Neural cell (in vitro differentiated cells): ENCODE measurements around the gene DCUN1D2.

ENCODE experiments used
- EZH2 ChIP-seq: fragments of 200-600, 300-800 bp; shearing (Covaris generic), sonication (generic); IDR thresholded peaks from 2 replicates; pipeline ENCODE4 v1.6.1; 2014; ENCODE audit warnings: antibody characterized with exemption, low read length, borderline replicate concordance, mild to moderate bottlenecking; ENCODE audit not compliant: insufficient read depth, poor library complexity, severe bottlenecking
- POLR2AphosphoS5 ChIP-seq: IDR thresholded peaks from 2 replicates; pipeline ENCODE4 v1.6.1; 2012
- REST ChIP-seq: IDR thresholded peaks from 2 replicates; pipeline ENCODE4 v1.6.1; 2012; ENCODE audit warnings: borderline replicate concordance
- SMC3 ChIP-seq: fragments of 450-650 bp; conservative IDR thresholded peaks from 2 replicates; pipeline ENCODE4 v1.6.1; 2014; ENCODE audit warnings: antibody characterized with exemption, mild to moderate bottlenecking, moderate library complexity; ENCODE audit not compliant: poor library complexity
- TAF1 ChIP-seq: IDR thresholded peaks from 2 replicates; pipeline ENCODE4 v1.6.1; 2012; ENCODE audit warnings: low read depth
- TF ChIP-seq, protein P1 (sequence below): fragments of 450-650 bp; IDR thresholded peaks from 2 replicates; pipeline ENCODE4 v1.5.1; 2014; ENCODE audit warnings: antibody characterized with exemption, mild to moderate bottlenecking, moderate library complexity; ENCODE audit not compliant: poor library complexity, severe bottlenecking

DNA sequence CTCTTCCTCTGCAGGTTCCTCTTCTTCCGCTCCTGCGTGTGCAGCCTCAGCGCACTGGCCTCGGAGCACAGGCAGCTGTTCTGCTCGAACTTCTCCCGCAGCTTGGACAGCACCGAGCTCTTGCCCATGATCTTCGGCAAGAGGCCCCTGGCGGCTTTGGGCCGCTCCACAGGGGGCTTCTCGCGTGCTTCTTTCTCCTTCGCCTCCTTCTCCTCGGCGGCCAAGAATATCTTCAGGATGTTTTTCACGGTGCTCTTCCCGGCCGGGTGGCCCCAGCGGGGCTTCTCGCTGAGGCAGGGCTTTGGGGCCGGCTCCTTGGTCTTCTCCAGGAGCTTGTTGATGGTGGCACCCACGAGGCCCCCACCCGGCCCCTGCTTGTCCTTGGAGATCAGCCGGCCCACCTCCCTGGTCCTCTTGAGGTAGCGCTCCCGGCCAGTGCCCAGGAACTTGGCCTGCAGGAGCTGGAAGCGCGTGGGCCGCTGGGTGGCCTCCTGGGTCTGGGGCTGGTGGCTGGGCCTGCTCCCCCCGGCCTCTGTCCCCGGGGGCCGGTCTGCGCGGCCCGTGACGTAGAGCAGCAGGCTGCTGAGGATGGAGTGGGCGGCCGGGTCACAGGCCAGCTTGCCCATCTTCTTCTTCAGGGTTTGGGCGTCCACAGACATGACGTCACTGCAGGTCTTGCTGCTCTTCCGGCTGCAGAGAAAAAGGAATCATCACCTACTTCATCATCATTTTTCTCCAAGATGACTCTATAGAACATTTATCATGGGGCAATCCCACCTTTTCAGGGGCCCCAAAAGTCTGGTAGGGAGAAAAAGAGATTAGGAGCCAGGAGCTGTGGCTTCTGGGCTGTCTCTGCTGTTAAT, 82.7 kb downstream of the DCUN1D2 start:
- TF ChIP-seq, protein P1, sequence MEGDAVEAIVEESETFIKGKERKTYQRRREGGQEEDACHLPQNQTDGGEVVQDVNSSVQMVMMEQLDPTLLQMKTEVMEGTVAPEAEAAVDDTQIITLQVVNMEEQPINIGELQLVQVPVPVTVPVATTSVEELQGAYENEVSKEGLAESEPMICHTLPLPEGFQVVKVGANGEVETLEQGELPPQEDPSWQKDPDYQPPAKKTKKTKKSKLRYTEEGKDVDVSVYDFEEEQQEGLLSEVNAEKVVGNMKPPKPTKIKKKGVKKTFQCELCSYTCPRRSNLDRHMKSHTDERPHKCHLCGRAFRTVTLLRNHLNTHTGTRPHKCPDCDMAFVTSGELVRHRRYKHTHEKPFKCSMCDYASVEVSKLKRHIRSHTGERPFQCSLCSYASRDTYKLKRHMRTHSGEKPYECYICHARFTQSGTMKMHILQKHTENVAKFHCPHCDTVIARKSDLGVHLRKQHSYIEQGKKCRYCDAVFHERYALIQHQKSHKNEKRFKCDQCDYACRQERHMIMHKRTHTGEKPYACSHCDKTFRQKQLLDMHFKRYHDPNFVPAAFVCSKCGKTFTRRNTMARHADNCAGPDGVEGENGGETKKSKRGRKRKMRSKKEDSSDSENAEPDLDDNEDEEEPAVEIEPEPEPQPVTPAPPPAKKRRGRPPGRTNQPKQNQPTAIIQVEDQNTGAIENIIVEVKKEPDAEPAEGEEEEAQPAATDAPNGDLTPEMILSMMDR = no peak
- TF ChIP-seq POLR2AphosphoS5 (no peak), EZH2 (no peak), TAF1 (no peak), SMC3 (no peak), REST (no peak)
